ENCODE results near the gene SGSM2. TPM values are rescaled to one million over a fixed set of nuclear protein-coding genes. Genes with fewer than 3 reads are reported as not detected.

The SGSM2 gene
- total RNA-seq, 1 donor from 2014 or later = 60.2 TPM

DNA sequence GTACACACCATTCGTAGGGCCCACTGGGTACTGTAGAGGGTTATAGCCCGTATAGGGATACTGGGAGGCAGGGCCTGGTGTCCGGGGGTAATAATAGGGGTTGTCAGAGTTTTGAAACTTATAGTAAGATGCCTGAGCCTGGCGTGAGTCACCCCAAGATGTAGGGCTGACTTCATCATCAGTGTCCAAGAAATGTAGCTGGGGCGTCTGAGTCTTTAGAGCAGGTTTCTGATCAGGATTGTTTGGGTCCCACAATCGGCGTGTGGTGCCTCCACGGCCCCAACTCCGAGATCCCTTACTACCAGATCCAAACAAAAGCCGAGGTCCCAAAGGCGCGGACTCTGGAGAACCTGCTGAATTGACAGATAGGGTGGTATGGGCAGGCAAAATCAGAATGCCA, 38.2 kb upstream of the SGSM2 start:
- Histone ChIP-seq H3K4me1 (peaks cover 35% of the 10 kb centered on the region), H3K4me3 (no peak overlapping the region), H3K9me3 (no peaks in the 10 kb centered on the region), H3K36me3 (peaks cover 0 to 54% of the 10 kb centered on the region in 2 donors), H3K27ac (no peak overlapping the region), H3K27me3 (no peaks in the 10 kb centered on the region)
- DNase-seq (ENCODE audit: extremely low spot score in 2 of 2) = no peak
- TF ChIP-seq POLR2AphosphoS5 (IDR thresholded peaks at IDR 0.05; ENCODE audit: insufficient read depth in 1 of 2, low read depth in 1 of 2) (no peak), CTCF (IDR thresholded peaks at IDR 0.05) (no peak), POLR2A (IDR thresholded peaks at IDR 0.05) (no peak)
- intact Hi-C loops (cut with DNase I) = no loop called here

GRCh38 chr17:2299756-2300155, 37.5 kb upstream of the SGSM2 start:
- TF ChIP-seq CTCF (IDR thresholded peaks at IDR 0.05) (no peak), POLR2AphosphoS5 (IDR thresholded peaks at IDR 0.05; ENCODE audit: insufficient read depth in 1 of 2, low read depth in 1 of 2) (no peak), POLR2A (IDR thresholded peaks at IDR 0.05) (no peak)
- no peak overlapping the region for H3K27ac ChIP-seq
- peaks cover 35% of the 10 kb centered on the region for H3K4me1 ChIP-seq
- no peaks in the 10 kb centered on the region for H3K9me3 ChIP-seq
- H3K36me3 ChIP-seq = peaks cover 0 to 48% of the 10 kb centered on the region in 2 donors
- no peak for DNase-seq (ENCODE audit: extremely low spot score in 2 of 2)
- intact Hi-C loops (cut with DNase I) = no loop called here
- no peaks in the 10 kb centered on the region for H3K27me3 ChIP-seq
- H3K4me3 ChIP-seq = no peak overlapping the region

DNA sequence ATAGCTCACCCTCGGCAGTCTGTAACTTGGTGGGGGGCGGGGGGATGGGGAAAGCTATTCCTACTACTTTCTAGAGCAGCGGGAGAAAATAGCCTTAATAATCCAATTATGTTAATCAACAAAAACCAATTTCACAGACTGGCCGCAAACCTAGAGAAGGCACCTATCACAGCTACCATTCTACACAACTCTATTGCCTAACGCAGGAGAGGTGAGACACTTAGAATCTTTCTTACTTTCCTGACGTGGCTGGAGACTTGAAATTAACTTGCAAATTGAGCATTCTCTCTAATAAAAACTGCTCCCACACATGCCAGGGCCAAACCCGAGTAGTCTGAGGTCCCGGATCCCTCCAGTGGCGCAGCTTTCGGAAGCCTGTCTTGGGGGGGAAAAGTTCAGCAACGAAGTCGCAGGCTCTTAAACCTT, 34.5 kb upstream of the SGSM2 start:
- H3K27ac ChIP-seq = peak overlapping the region; percentile 80
- peaks cover 39% of the 10 kb centered on the region for H3K4me1 ChIP-seq
- TF ChIP-seq POLR2A (IDR thresholded peaks at IDR 0.05) (no peak), POLR2AphosphoS5 (IDR thresholded peaks at IDR 0.05; ENCODE audit: insufficient read depth in 1 of 2, low read depth in 1 of 2) (no peak), CTCF (IDR thresholded peaks at IDR 0.05) (no peak)
- H3K4me3 ChIP-seq = peak overlapping the region; percentile 79 to 88
- DNase-seq (ENCODE audit: extremely low spot score in 2 of 2) = no peak
- H3K27me3 ChIP-seq = no peaks in the 10 kb centered on the region
- H3K36me3 ChIP-seq = peaks cover 0 to 22% of the 10 kb centered on the region in 2 donors
- H3K9me3 ChIP-seq = no peaks in the 10 kb centered on the region
- intact Hi-C loops (cut with DNase I) = no loop called here

- Histone ChIP-seq H3K36me3 (peaks cover 0 to 17% of the 10 kb centered on the region in 2 donors), H3K27me3 (no peaks in the 10 kb centered on the region), H3K27ac (peak within 1 kb of the TSS; percentile 80), H3K4me3 (peak within 1 kb of the TSS; percentile 79 to 88), H3K9me3 (no peaks in the 10 kb centered on the region), H3K4me1 (peaks cover 32% of the 10 kb centered on the region)
- TF ChIP-seq POLR2AphosphoS5 (IDR thresholded peaks at IDR 0.05; ENCODE audit: insufficient read depth in 1 of 2, low read depth in 1 of 2) (peak in 1 of 2 donors; percentile 82), CTCF (IDR thresholded peaks at IDR 0.05) (peak in 1 of 3 experiments; percentile 27), POLR2A (IDR thresholded peaks at IDR 0.05) (peak in 1 of 2 donors; percentile 61)
- no peak for DNase-seq (ENCODE audit: extremely low spot score in 2 of 2)
- intact Hi-C loops (cut with DNase I) = no loop called here
Measured at GRCh38 chr17:2303204-2304188, 33.8 kb upstream of the SGSM2 start, which contains the start of the genes SMG6 and SRR. Gene SMG6, minus strand, starts transcription at chr17:2303785. Its CDS starts 65 bp downstream, at chr17:2303720. Gene SRR, plus strand, starts transcription at chr17:2303950. Its CDS starts 11,611 bp downstream, at chr17:2315561.
